IMR-90 (cell line): ENCODE measurements around the gene RASGEF1C. TPM values are rescaled to one million over a fixed set of nuclear protein-coding genes. Genes with fewer than 3 reads are reported as not detected.

Experiments
- ATAC-seq: fragments of 200-7000 bp; cut with Tn5 transposase; 2 replicates; pipeline ENCODE4 v1.9.1; 2020; ENCODE audit warnings: low read depth, mild to moderate bottlenecking, moderate library complexity
- BruUV-seq: library from RNA; stranded (reverse); fragments of 400-500 nt; replicated peaks from 2 replicates; lab custom pipeline; 2021; lab: Mats Ljungman, UMichigan
- CTCF ChIA-PET: fragments of 300-600 bp; formaldehyde crosslinking; extraction: SDS; loops from one replicate; lab custom pipeline; 2021; ENCODE audit warnings: antibody characterized with exemption; lab: Yijun Ruan, JAX
- POLR2A ChIA-PET: fragments of 300-600 bp; sonication (Branson Sonifier 250); formaldehyde crosslinking; loops from one replicate; lab custom pipeline; 2022; ENCODE audit warnings: antibody characterized with exemption; ENCODE audit not compliant: unreplicated experiment; lab: Charles Lee
- DNase-seq: peaks from one replicate; pipeline ENCODE4 v3.0.0; 2013
- H2AFZ ChIP-seq: replicated peaks from 2 replicates; pipeline ENCODE3; 2013; ENCODE audit warnings: low read length, mild to moderate bottlenecking; ENCODE audit not compliant: poor library complexity
- H2AK5ac ChIP-seq: 2 replicates; pipeline ENCODE4 v1.6.1; 2013; ENCODE audit warnings: low read depth, low read length, inconsistent platforms
- H2AK9ac ChIP-seq: replicated peaks from 2 replicates; pipeline ENCODE3; 2013; ENCODE audit warnings: mild to moderate bottlenecking, low read depth, low read length, moderate library complexity; ENCODE audit not compliant: poor library complexity
- H2BK120ac ChIP-seq: 2 replicates; pipeline ENCODE4 v1.6.1; 2013; ENCODE audit warnings: low read depth, low read length, inconsistent platforms
- H2BK15ac ChIP-seq: 3 replicates; pipeline ENCODE4 v1.6.1; 2013; ENCODE audit warnings: low read depth, low read length, inconsistent platforms
- H2BK20ac ChIP-seq: 2 replicates; pipeline ENCODE4 v1.6.1; 2013; ENCODE audit warnings: low read depth, mild to moderate bottlenecking, inconsistent platforms, low read length, moderate library complexity
- H2BK5ac ChIP-seq: 2 replicates; pipeline ENCODE4 v1.6.1; 2013; ENCODE audit warnings: mild to moderate bottlenecking, low read depth, low read length, inconsistent platforms; ENCODE audit not compliant: poor library complexity, severe bottlenecking
- H3K14ac ChIP-seq: replicated peaks from 2 replicates; pipeline ENCODE4 v1.6.1; 2013; ENCODE audit warnings: low read depth, low read length, inconsistent platforms
- H3K18ac ChIP-seq: 2 replicates; pipeline ENCODE4 v1.6.1; 2013; ENCODE audit warnings: low read depth, low read length, control low read depth
- H3K23ac ChIP-seq: 2 replicates; pipeline ENCODE4 v1.6.1; 2013; ENCODE audit warnings: low read depth, low read length, inconsistent platforms
- H3K27ac ChIP-seq: 2 replicates; pipeline ENCODE4 v1.5.1; 2013; ENCODE audit warnings: mild to moderate bottlenecking, control low read depth, low read length; ENCODE audit not compliant: insufficient read depth
- H3K27me3 ChIP-seq: 2 replicates; pipeline ENCODE4 v1.6.1; 2013; ENCODE audit warnings: low read length; ENCODE audit not compliant: control insufficient read depth, insufficient read depth
- H3K36me3 ChIP-seq: 2 replicates; pipeline ENCODE4 v1.6.1; 2013; ENCODE audit warnings: low read length, mixed read lengths; ENCODE audit not compliant: control insufficient read depth, insufficient read depth
- H3K4ac ChIP-seq: 2 replicates; pipeline ENCODE4 v1.6.1; 2013; ENCODE audit warnings: low read depth, low read length, inconsistent platforms
- H3K4me1 ChIP-seq: 2 replicates; pipeline ENCODE4 v1.6.1; 2013; ENCODE audit warnings: low read length, mixed read lengths; ENCODE audit not compliant: control insufficient read depth, insufficient read depth
- H3K4me2 ChIP-seq: 2 replicates; pipeline ENCODE4 v1.6.1; 2013; ENCODE audit warnings: low read depth, mild to moderate bottlenecking, control low read depth, low read length, moderate library complexity
- H3K4me3 ChIP-seq: 2 replicates; pipeline ENCODE4 v1.5.1; 2013; ENCODE audit warnings: low read depth, mild to moderate bottlenecking, control low read depth, low read length, moderate library complexity; ENCODE audit not compliant: insufficient read depth
- H3K56ac ChIP-seq: 2 replicates; pipeline ENCODE4 v1.6.1; 2013; ENCODE audit warnings: low read length, inconsistent platforms; ENCODE audit not compliant: insufficient read depth; ENCODE audit errors: extremely low read depth
- H3K79me1 ChIP-seq, 2 experiments: 2 replicates each; pipeline ENCODE4 v1.6.1; 2013; ENCODE audit warnings: low read length in 2 of 2, inconsistent platforms in 1 of 2, low read depth in 1 of 2
- H3K9ac ChIP-seq: 2 replicates; pipeline ENCODE4 v1.6.1; 2013; ENCODE audit warnings: low read depth, low read length, control low read depth
- H3K9me1 ChIP-seq: 2 replicates; pipeline ENCODE4 v1.6.1; 2013; ENCODE audit warnings: low read length, inconsistent platforms; ENCODE audit not compliant: insufficient read depth
- H3K9me3 ChIP-seq: 2 replicates; pipeline ENCODE4 v1.6.1; 2013; ENCODE audit warnings: low read length; ENCODE audit not compliant: control insufficient read depth, insufficient read depth
- H4K20me1 ChIP-seq: 2 replicates; pipeline ENCODE4 v1.6.1; 2013; ENCODE audit warnings: low read length, inconsistent platforms; ENCODE audit not compliant: insufficient read depth
- H4K5ac ChIP-seq: 2 replicates; pipeline ENCODE4 v1.6.1; 2013; ENCODE audit warnings: mild to moderate bottlenecking, low read depth, low read length, control low read depth
- H4K8ac ChIP-seq, 2 experiments: 2 replicates each; pipeline ENCODE4 v1.6.1; 2013; ENCODE audit warnings: low read depth in 2 of 2, low read length in 2 of 2, control low read depth in 1 of 2, inconsistent platforms in 1 of 2
- H4K91ac ChIP-seq: 2 replicates; pipeline ENCODE4 v1.6.1; 2013; ENCODE audit warnings: low read depth, low read length, inconsistent platforms; ENCODE audit not compliant: insufficient read depth
- BHLHE40 ChIP-seq: fragments of 150-350 bp; IDR thresholded peaks from 2 replicates; pipeline ENCODE4 v1.6.1; 2016; ENCODE audit warnings: mild to moderate bottlenecking, low read depth, low read length
- CEBPB ChIP-seq: IDR thresholded peaks from 2 replicates; pipeline ENCODE4 v1.6.1; 2012; ENCODE audit warnings: low read depth, low read length, improper control_type of control experiment
- CHD1 ChIP-seq: IDR thresholded peaks from 2 replicates; pipeline ENCODE4 v1.6.1; 2012; ENCODE audit warnings: low read depth, low read length, improper control_type of control experiment
- ELK1 ChIP-seq: fragments of 150-350 bp; IDR thresholded peaks from 2 replicates; pipeline ENCODE4 v1.6.1; 2016; ENCODE audit warnings: low read depth, mild to moderate bottlenecking, low read length, moderate library complexity, borderline replicate concordance
- FOS ChIP-seq: fragments of 150-350 bp; IDR thresholded peaks from 2 replicates; pipeline ENCODE4 v1.6.1; 2016; ENCODE audit warnings: low read depth, low read length
- MAFK ChIP-seq: IDR thresholded peaks from 2 replicates; pipeline ENCODE4 v1.6.1; 2012; ENCODE audit warnings: low read depth, low read length, improper control_type of control experiment
- MXI1 ChIP-seq: IDR thresholded peaks from 2 replicates; pipeline ENCODE4 v1.6.1; 2012; ENCODE audit warnings: low read depth, mild to moderate bottlenecking, low read length, moderate library complexity, borderline replicate concordance
- NFE2L2 ChIP-seq: fragments of 150-350 bp; IDR thresholded peaks from 2 replicates; pipeline ENCODE4 v1.6.1; 2016; ENCODE audit warnings: low read depth, mild to moderate bottlenecking, low read length
- RAD21 ChIP-seq: IDR thresholded peaks from 2 replicates; pipeline ENCODE4 v1.6.1; 2012; ENCODE audit warnings: low read length, improper control_type of control experiment
- RCOR1 ChIP-seq: IDR thresholded peaks from 2 replicates; pipeline ENCODE4 v1.6.1; 2012; ENCODE audit warnings: mild to moderate bottlenecking, low read length, improper control_type of control experiment; ENCODE audit not compliant: insufficient replicate concordance
- RFX5 ChIP-seq: IDR thresholded peaks from 2 replicates; pipeline ENCODE4 v1.8.0; 2012; ENCODE audit warnings: low read depth, mild to moderate bottlenecking, low read length, moderate library complexity
- SMC3 ChIP-seq: fragments of 150-350 bp; IDR thresholded peaks from 2 replicates; pipeline ENCODE4 v1.6.1; 2016; ENCODE audit warnings: low read depth, mild to moderate bottlenecking, antibody characterized with exemption, low read length, moderate library complexity
- USF2 ChIP-seq: fragments of 150-350 bp; IDR thresholded peaks from 2 replicates; pipeline ENCODE4 v1.6.1; 2017; ENCODE audit warnings: mild to moderate bottlenecking, antibody characterized with exemption, low read length, low read depth
- WGBS, 2 experiments: methylation state at CpG; one replicate each; pipeline versions ENCODE4 v1.1.5 to v1.1.7; 2013; ENCODE audit warnings: missing lambda C conversion rate in 2 of 2; ENCODE audit not compliant: insufficient read length in 1 of 2; ENCODE audit errors: extremely low coverage in 2 of 2; 5-methylcytosine and 5-hydroxymethylcytosine counted together
- dilution Hi-C: fragments of 300-500 bp; cut with HindIII; formaldehyde crosslinking; loops from one replicate; pipeline ENCODE4 v1.14.3; 2018; ENCODE audit warnings: low sequenced_read_pairs; ENCODE audit not compliant: unreplicated experiment
- in situ Hi-C: fragments of 300-500 bp; cut with MboI; formaldehyde crosslinking; loops from 3 replicates; pipeline ENCODE4 v1.14.3; 2019; ENCODE audit warnings: low sequenced_read_pairs, inconsistent platforms, mixed read lengths
- intact Hi-C: fragments of 100-400 bp; cut with micrococcal nuclease; formaldehyde crosslinking; loops from 2 replicates; pipeline ENCODE4 v1.10.0; 2022
- polyA plus RNA-seq, 3 experiments: library from polyadenylated mRNA; depleted of rRNA; stranded (reverse); fragments of >200 nt; gene quantifications; 2 replicates each; pipeline ENCODE4 v1.2.3, GENCODE V29; 2012; ENCODE audit warnings: low replicate concordance in 1 of 3
- total RNA-seq: library from RNA; depleted of rRNA; stranded (reverse); fragments of >200 nt; gene quantifications from 2 replicates; pipeline ENCODE4 v1.2.3, GENCODE V29; 2012

Gene RASGEF1C
- total and polyA plus RNA-seq, 2 of the 4 experiments (the other 2 are of a cell fraction), result not detected

GRCh38 chr5:180127682-180128670 lies 81.0 kb downstream of the RASGEF1C start:
- H4K20me1 ChIP-seq, result no peaks in the 10 kb centered on the region
- H3K9me1 ChIP-seq, result no peaks in the 10 kb centered on the region
- dilution Hi-C loops, result no loop called here
- H2BK120ac ChIP-seq, result no peak overlapping the region
- H2AK9ac ChIP-seq, result no peak overlapping the region
- H3K14ac ChIP-seq, result no peak overlapping the region
- 84% methylated on average over 9 of the region's 25 CpGs; no CpG with 5 or more reads in 1 of the 2 experiments for whole genome bisulfite sequencing, 2 experiments
- ChIA-PET POLR2A (no interaction called here), CTCF (no interaction called here)
- no peak overlapping the region for H3K4me2 ChIP-seq
- no peaks in the 10 kb centered on the region for H3K79me1 ChIP-seq
- H3K4me1 ChIP-seq, result no peaks in the 10 kb centered on the region; the same call in 1 of the 2 replicates
- in situ Hi-C loops, result loop anchor here (25.0 kb wide), 1 partner anchor 334 kb away; no protein-coding TSS in a partner anchor
- H2AK5ac ChIP-seq, result no peak overlapping the region
- intact Hi-C loops, result loop anchor here (1.0 to 2.0 kb wide), 3 partner anchors 81 to 343 kb away; partner anchors contain the start of genes MAPK9 and RASGEF1C
- DNase-seq, result no peak
- no peak overlapping the region for H2BK15ac ChIP-seq
- no peak overlapping the region for H4K5ac ChIP-seq
- H2BK5ac ChIP-seq, result no peak overlapping the region
- H3K18ac ChIP-seq, result no peak overlapping the region
- H3K9me3 ChIP-seq, result no peaks in the 10 kb centered on the region
- no peak overlapping the region for H3K4ac ChIP-seq
- no peak overlapping the region for H3K27ac ChIP-seq
- no TSS peak for BruUV-seq
- H2BK20ac ChIP-seq, result no peak overlapping the region
- H2AFZ ChIP-seq, result no peak overlapping the region
- no peak overlapping the region for H3K23ac ChIP-seq
- no peak overlapping the region for H3K56ac ChIP-seq
- no peak overlapping the region for H4K91ac ChIP-seq
- no peak overlapping the region for H4K8ac ChIP-seq
- H3K4me3 ChIP-seq, result no peak overlapping the region
- peaks cover 29% of the 10 kb centered on the region for H3K27me3 ChIP-seq
- no peaks in the 10 kb centered on the region for H3K36me3 ChIP-seq
- ATAC-seq, result no peak
- TF ChIP-seq ELK1 (no peak), RCOR1 (no peak), RAD21 (no peak), FOS (no peak), MAFK (no peak), RFX5 (no peak), NFE2L2 (no peak), USF2 (no peak), SMC3 (no peak), BHLHE40 (no peak), CHD1 (no peak), CEBPB (no peak), MXI1 (no peak)
- no peak overlapping the region for H3K9ac ChIP-seq
